GM21529 (cell line): ENCODE measurements around the gene SIRT6.
"Not testable (repeated sequence)": the region's sequence is repeated elsewhere in the genome, so short reads cannot be mapped to it uniquely, and the experiment has no call there.

Source experiments
- ATAC-seq: cut with Tn5 transposase; IDR thresholded peaks from one replicate; pipeline ENCODE4 v1.9.1; 2021; ENCODE audit not compliant: unreplicated experiment

The SIRT6 gene

DNA sequence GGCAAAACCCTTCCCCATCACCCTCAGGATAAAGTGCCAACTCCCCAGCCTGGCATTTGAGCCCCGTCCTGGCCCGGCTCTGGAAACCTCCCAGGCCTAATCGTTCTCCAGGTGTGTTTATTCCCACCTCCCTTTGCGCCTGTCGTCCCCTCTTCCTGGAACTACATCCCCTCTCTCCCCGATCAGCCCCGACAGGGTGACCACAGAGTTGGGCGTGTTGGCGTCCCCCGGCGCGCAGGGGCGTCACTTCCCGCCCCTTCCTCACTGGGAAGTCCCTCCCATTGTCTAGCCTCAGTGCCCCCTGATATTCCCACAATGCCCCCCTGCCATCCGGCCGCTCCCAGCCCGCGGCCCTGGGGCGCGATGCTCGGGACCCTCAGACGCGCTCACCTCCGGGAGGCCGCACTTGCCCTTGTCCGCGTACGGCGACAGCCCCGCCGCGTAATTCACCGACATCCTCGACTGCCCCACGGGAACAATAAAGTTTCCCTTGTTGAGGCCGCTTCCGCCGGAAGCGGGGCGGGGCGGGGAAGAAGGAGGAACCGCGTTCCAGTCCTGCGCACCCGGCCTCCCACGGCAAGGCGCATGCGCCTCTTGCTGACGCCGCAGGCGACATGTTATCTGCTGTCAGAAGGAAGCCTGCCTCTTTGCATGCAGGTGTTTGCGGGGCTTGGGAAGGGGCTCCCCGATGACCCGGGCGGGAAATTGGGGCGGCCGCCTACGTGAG lies at the start of gene SIRT6, which contains the start of gene ANKRD24:
Gene SIRT6, minus strand, starts transcription at position 480 of the 727 bp plus-strand sequence. Its CDS starts 24 bp downstream, at position 456.
Gene ANKRD24, plus strand, starts transcription at position 606 of the 727 bp plus-strand sequence. CDS start 3,737 bp downstream, outside the sequence.
- peak; percentile 65 for ATAC-seq

DNA sequence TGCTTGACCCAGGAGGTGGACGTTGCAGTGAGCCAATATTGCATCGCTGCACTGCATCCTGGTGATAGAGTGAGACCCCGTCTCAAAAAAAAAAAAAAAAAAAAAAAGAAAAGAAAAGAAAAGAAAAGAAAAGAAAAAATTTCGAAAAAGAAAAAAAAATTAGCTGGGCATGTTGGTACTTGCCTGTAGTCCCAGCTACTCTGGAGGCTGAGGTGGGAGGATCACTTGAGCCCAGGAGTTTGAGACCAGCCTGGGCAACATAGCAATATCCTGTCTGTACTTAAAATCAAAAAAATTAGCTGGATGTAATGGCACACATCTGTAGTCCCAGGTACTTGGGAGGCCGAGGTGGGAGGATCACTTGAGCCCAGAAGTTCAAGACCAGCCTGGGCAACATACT lies 49.8 kb upstream of the SIRT6 start:
- ATAC-seq = not testable (repeated sequence)

DNA sequence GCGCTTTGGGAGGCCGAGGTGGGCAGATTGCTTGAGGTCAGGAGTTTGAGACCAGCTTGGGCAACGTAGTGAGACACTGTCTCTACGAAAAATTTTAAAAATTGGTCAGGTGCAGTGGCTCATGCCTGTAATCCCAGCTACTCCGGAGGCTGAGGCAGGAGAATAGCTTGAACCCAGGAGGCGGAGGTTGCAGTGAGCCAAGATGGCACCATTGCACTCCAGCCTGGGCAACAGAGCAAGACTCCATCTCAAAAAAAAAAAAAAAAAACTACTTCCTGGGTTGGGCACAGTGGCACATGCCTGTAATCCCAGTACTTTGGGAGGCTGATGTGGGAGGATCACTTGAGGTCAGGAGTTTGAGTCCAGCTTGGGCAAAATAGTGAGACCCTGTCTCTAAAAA lies 49.2 kb upstream of the SIRT6 start:
- ATAC-seq = not testable (repeated sequence)

DNA sequence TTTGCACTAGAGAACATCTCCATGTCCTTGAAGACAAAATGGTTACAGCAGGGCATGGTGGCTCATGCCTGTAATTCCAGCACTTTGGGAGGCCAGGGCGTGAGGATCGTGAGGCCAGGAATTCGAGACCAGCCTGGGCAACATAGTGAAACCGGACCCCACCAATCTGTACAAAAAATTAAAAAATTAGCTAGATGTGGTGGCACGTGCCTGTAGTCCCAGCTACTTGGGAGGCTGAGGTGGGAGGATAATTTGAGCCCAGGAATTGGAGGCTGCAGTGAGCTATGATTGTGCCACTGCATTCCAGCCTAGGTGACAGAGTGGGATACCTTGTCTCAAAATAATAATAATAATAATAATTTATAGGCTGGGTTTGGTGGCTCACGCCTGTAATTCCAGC lies 47.9 kb upstream of the SIRT6 start:
- not testable (repeated sequence) for ATAC-seq

DNA sequence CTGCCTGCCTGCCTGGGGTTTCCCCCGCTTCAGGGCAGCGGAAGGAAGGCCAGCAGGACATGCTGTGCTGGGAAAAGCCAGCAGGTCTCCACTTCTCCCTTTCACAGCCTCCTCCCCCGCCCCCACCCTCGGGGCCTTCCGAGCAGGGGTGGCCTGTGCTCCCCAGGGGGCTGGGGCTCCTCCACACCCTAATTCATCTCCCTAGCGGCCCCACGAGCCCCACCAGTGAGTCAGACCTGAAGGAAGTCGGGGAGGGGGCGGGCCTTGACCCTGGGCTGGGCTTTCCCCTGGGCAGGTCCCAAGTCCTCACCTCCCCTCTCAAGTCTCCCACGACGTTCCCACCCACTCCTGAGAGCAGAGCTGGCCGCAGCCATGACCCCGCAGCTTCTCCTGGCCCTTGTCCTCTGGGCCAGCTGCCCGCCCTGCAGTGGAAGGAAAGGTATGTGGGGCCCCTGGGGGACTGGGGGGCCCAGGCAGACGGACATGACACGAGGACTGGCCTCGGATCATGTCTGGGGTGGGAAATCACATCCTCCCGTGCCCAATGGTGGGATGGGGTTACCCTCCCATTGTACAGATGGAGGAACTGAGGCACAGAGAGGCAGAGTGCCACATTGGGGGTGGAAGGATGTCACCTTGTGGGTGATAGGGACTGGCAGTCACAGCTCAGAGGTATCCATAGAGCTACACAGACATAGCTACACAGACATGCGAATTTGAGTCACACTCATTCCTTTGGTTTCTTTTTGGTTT lies 47.0 kb upstream of the SIRT6 start, which contains the start of gene EBI3:
Gene EBI3, plus strand, starts transcription at position 345 of the 753 bp plus-strand sequence. Its CDS starts 28 bp downstream, at position 373.
- ATAC-seq = peak; percentile 63

DNA sequence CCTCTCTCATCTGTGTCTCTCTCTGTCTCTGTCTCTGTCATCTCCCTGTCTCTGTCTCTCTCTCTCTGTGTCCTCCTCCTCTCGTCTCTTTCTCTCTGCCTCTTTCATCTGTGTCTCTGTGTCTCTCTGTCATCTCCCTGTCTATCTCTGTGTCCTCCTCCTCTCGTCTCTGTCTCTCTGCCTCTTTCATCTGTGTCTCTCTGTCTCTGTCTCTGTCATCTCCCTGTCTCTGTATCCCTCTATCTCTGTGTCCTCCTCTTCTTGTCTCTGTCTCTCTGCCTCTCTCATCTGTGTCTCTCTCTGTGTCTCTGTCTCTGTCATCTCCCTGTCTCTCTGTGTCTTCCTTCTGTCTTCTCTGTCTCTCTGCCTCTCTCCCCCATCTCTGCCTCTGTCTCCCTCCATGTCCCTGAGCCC lies 46.4 kb upstream of the SIRT6 start:
- no peak for ATAC-seq

DNA sequence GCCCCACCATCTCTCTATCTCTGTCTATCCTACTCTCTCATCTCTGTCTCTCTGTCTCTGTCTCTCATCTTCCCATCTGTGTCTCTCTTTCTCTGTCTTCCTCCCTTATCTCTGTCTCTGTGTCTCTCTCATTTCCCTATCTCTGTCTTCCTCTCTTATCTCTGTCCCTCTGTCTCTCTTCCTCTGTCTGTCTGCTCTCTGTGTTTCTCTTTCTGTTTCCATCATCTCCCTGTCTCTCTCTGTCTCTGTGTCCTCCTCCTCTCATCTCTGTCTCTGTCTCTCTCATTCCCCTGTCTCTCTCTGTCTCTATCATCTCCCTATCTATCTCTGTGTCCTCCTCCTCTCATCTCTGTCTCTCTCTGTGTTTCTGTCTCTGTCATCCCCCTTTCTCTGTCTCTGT lies 45.4 kb upstream of the SIRT6 start:
- ATAC-seq = no peak

DNA sequence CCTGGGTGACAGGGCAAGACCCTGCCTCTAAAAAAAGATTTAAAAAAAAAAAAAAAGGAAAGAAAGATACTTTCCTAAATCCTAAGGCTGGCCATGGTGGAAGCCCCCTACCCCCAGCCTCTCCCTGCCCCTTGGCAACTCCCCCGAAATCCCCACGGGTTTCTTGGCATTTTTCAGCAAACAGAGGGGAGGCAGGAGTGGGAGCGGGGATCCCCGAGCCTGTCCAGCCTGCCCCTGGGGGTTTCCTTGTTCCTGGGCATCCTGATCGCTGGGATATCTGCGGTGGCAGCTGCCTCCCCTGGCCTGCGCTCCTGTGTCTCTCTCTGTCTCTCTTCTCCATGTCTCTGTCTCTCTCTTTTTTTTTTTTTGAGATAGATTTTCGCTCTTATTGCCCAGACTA lies 43.5 kb upstream of the SIRT6 start:
- ATAC-seq = no peak

DNA sequence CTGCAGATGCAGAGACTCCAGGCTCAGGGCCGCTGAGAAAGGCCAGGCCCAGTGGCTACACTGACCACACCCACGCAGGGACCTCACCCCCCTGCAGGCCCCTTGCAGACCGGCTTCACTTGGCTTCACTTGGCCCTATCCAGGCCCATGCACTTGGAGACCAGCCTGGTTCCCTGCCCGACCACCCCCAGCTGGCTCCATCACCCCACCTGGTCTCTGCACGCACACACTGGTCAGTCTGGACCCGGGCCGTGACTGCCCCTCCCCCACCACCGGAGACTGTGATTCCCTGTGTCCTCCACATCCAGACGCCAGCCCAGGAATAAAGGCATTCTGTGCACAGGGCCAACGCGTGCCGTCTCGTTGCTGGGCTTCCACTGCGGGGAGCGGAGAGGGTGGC lies 42.1 kb upstream of the SIRT6 start:
- no peak for ATAC-seq

DNA sequence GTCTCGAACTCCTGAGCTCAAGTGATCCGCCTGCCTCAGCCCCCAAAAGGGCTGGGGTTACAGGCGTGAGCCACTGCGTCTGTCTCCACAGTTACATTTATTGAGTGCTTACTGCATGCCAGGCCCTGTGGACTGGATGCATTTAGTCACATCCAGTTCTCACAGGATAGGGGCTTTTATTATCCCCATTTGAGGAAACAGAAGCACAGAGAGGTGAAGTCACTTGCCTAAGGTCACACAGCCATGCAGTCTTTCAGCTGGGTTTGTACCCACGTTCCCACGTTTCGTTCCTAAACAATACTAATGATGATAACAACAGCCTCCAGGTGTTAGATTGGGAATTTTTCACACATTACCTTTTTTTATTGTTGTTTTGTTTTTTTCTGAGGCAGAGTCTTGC lies 37.8 kb upstream of the SIRT6 start:
- no peak for ATAC-seq

DNA sequence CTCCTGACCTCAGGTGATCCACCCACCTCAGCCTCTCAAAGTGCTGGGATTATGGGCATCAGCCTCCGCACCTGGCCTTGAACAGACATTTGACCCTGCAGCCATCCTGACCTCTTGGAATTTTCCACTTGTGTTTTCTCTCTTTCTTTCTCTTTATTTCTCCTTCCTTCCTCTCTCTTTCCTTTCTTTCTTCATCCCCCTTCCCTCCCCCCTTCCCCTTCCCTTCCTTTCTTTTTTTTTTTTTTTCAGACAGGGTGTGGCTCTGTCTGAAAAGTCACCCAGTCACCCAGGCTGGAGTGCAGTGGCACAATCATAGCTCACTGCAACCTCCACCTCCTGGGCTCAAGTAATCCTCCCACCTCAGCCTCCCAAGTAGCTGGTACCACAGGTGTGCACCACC lies 36.2 kb upstream of the SIRT6 start:
- not testable (repeated sequence) for ATAC-seq

DNA sequence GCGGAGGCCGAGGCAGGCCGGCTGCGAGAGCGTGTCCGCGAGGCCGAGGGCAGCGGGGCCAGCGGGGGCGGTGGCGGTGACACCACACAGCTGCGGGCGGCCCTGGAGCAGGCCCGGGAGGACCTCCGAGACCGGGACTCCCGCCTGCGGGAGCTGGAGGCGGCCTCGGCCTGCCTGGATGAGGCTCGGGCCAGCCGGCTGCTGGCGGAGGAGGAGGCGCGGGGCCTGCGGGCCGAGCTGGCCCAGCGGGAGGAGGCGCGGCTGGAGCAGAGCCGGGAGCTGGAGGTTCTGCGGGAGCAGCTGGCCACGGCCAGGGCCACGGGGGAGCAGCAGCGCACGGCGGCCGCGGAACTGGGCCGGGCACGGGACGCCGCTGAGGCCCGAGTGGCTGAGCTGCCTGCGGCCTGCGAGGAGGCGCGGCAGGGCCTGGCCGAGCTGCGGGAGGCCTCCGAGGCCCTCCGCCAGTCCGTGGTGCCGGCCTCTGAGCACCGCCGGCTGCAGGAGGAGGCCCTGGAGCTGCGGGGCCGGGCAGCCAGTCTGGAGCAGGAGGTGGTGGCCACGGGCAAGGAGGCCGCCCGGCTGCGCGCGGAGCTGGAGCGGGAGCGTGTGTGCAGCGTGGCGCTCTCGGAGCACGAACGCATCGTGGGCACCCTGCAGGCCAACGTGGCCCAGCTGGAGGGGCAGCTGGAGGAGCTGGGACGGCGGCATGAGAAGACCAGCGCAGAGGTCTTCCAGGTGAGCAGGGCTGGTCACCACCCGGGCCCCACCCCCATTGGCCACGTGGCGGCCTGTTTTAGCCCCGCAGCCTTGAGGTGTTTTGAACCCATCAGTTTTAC lies 35.3 kb upstream of the SIRT6 start:
- ATAC-seq = no peak

DNA sequence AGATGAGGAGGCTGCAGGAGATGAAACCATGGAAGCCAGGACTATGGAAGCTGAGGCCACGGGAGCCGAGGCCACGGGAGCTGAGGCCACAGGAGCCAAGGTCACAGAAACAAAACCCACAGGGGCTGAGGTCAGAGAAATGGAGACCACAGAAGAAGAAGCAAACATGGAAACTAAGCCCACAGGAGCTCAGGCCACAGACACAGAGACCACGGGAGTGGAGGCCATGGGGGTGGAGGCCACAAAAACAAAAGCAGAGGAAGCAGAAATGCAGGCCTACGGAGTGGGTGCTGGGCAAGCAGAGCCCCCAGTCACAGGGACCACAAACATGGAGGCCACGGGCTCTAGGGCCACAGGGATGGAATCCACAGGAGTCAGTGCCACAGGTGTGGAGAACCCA lies 34.5 kb upstream of the SIRT6 start:
- ATAC-seq = no peak

DNA sequence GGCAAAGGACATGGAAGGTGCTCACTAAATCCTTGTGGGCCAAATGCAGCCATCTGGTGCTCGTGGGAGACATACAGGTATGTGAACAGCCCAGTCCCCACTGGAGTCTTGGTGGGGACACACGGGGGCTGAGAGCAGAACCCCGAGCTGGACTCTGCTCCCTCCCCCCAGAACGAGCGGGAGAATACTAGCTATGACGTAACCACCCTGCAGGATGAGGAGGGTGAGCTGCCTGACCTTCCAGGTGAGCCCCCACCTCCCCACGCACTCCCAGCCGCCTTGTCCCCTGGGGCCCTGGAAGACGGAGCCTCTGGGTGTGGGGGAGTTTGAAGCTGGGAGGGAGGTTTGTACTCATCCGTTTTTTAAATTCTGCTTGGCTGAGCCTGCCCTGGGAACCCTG lies 33.4 kb upstream of the SIRT6 start:
- no peak for ATAC-seq

DNA sequence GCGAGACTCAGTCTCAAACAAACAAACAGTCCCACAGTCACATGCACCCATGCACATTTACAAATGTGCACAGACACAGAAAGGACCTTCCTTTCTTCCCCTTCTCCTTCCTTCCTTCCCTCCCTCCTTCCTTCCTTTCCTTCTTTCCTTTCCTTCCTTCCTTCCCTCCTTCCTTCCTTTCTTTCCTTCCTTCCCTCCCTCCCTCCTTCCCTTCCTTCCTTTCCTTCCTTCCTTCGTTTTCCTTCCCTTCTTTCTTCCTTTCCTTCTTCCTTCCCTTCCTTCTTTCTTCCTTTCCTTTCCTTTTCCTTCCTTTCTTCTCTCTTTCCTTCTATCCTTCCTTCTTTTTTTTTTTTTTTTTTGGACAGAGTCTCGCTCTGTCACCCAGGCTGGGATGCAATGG lies 30.8 kb upstream of the SIRT6 start:
- no peak for ATAC-seq

DNA sequence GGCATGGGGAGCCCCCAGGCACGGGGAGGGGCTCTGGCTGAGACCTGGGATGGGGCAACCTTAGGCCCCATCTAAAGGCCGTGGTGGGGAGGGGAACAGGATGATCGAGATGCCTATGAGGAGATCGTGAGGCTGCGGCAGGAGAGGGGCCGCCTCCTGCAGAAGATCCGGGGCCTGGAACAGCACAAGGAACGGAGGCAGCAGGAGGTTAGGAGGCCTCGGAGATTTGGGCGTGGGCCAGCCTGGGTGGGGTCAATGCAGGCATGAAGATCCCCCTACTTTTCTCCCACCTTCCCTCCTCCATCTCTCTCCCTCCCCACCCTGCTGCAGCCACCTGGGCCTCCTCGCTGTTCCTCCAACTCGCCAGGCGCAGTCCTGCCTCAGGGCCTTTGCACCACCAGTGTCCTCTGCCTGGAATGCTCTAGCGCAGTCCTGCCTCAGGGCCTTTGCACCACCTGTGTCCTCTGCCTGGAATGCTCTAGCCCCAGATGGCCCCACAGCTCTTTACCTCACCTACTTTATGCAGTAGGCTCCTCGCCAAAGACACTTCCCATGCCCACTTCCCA lies 27.9 kb upstream of the SIRT6 start:
- ATAC-seq = no peak

DNA sequence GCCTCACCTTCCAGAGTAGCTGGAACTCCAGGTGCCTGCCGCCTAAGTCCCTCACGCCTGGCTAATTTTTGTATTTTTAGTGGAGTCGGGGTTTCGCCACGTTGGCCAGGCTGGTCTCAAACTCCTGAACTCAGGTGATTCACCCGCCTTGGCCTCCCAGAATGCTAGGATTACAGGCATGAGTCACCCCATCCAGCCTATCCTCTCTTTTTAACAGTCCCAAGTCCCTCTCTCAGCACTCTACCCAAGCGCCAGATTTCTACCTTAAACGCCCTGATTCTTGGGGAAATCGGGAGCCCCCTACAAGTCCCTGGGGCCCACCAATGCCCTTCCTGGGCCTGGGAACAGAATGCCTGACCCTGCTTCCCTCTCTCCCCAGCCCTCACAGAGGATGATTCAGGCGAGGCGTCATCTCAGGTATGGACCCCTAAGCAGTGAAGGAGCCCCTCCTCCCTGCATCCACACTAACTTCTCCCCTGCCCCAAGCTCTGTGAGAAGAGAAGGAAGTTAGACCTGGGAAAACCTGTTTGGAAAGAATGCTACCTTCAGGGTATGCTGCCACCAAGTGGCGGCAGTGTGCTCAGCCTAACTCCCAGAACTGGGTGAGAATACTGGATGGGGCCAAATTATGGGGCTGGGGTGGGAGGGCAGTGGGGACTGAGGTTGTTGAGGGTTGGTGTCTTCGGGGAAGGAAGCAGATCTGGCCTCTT lies 26.2 kb upstream of the SIRT6 start:
- no peak for ATAC-seq

DNA sequence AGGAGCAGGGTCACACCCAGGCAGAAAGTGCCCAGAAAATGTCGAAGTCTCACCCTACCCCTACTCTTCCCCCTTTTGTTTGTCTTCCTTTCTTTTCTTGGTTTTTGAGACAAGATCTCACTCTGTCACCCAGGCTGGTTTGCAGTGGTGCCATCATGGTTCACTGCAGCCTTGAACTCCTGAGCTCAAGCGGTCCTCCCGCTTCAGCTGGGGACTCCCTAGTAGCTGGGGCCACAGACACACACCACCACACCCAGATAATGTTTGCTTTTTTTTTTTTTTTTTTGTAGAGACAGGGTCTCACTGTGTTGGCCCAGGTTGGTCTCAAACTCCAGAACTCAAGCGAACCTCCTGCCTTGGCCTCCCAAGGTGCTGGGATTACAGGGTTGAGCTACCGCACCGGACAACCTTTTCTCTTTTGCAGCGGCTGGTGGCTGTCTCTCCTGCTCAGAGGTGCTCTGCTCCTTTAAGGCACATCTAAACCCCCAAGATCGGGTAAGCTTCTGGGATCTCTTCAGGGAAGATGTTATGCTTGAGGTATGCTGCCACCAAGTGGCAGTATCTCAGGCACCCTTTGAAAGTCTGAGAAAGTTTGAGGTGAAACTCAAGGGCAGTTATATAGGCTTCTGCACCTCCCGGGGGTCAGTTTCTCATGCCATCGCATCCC lies 24.6 kb upstream of the SIRT6 start:
- no peak for ATAC-seq

DNA sequence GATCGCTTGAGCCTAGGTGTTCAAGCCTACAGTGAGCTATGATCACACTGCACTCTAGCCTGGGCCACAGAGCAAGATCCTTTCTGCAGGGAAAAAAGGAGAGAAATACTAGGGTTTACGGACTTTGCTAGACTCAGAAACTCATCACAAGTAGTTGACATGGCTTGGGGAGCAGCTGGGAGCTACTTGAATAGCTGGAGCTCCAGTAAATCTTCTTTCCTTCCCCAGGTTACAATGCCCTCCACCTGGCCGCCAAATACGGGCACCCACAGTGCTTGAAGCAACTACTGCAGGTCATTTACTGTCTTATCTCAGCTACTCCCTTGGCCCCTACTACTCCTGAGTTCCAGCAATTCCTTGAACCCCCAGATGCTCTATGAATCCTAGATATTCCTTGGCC lies 19.4 kb upstream of the SIRT6 start:
- ATAC-seq = no peak
